Measurements from ENCODE around the gene LPCAT4. TPM values are rescaled to one million over a fixed set of nuclear protein-coding genes. Genes with fewer than 3 reads are reported as not detected.
"Not testable (repeated sequence)": the region's sequence is repeated elsewhere in the genome, so short reads cannot be mapped to it uniquely, and the experiment has no call there.

The LPCAT4 gene
- total RNA-seq, 1 donor = 11.9 TPM

DNA sequence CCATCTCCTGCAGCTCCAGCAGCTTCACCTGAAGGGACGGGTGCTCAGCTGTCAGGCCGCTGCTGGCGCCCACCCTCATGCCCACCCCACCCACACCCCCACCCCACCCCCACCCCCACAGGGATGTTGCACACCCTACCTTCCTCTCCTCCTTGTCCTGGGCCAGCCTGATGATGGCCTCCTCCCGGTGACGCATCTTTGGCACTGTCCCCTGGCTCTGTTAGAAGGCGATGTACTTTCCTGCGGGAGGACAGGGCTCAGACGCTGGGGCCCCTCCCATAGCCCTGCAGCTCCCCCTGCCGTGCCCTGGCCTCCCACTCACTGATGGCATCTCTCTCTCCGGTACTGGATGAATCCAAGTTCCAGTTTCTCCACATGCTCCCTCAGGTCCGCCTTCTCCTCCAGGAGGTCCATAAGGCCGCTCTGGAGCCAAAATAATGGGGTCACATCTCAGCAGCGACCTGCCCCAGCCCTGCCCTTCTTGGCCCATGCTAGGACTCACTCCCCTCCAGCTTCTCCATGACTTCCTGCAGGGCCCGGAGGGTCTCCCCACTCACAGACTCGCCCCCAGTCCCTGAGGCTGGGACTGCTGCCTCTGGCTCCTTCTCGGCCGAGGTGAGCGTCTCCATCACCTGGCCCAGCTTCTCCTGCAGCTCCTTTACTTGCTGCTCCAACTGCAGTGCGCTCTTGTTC lies 15.0 kb upstream of the LPCAT4 start:
- not testable (repeated sequence) for H2AFZ ChIP-seq (ENCODE audit: low read length); H3K9me3 ChIP-seq (ENCODE audit: low read depth, low read length); H3K4me2 ChIP-seq (ENCODE audit: insufficient read depth, low read length); H3K4me3 ChIP-seq (ENCODE audit: insufficient read depth, low read length); H3K36me3 ChIP-seq (ENCODE audit: insufficient read depth, low read length); H3K27ac ChIP-seq (ENCODE audit: low read depth, low read length); H3K4me1 ChIP-seq (ENCODE audit: insufficient read depth, low read length); H4K20me1 ChIP-seq (ENCODE audit: insufficient read depth, low read length); H3K27me3 ChIP-seq (ENCODE audit: insufficient read depth, low read length); H3K79me2 ChIP-seq (ENCODE audit: insufficient read depth, low read length); DNase-seq (ENCODE audit: insufficient read length, low spot score, missing footprints)

DNA sequence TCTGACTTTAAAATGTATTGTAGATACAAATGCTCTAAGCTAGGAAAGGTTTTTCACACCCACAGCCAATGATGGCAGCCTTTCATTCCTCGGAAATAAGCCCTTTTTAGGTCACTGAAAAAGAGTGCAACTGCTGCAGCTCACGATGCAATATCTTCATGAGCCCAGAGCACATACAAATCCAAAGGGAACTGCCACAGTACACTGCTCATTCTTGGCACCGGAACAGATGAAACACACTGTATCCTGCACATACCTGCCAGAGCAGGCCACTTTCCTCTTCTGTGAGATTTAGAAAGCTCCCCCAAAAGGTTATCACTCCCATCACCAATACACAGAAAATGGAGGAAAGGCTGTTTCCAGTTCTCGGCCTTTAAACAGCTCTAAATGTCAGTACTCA lies 13.5 kb upstream of the LPCAT4 start:
- H3K27ac ChIP-seq (ENCODE audit: low read depth, low read length); H3K4me3 ChIP-seq (ENCODE audit: insufficient read depth, low read length); DNase-seq (ENCODE audit: insufficient read length, low spot score, missing footprints); H3K9me3 ChIP-seq (ENCODE audit: low read depth, low read length); H3K4me2 ChIP-seq (ENCODE audit: insufficient read depth, low read length); H3K79me2 ChIP-seq (ENCODE audit: insufficient read depth, low read length); H4K20me1 ChIP-seq (ENCODE audit: insufficient read depth, low read length); H2AFZ ChIP-seq (ENCODE audit: low read length); H3K27me3 ChIP-seq (ENCODE audit: insufficient read depth, low read length); H3K36me3 ChIP-seq (ENCODE audit: insufficient read depth, low read length); H3K4me1 ChIP-seq (ENCODE audit: insufficient read depth, low read length): not testable (repeated sequence)

DNA sequence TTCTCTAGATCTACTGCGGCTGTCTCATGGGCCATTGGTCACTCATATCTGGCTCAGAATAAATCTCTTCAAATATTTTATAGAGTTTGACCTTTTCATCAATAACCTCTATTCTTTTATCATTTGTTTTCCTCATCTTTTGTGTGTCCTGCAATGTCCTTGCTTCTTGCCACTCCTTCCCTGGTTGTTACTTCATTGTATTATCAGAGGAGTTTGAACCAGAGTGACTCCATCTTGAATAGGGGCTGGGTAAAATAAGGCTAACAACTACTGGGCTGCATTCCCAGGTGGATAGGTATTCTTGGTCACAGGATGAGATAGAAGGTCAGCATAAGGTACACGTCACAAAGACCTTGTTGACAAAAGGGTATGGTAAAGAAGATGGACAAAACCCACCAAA lies 9.9 kb upstream of the LPCAT4 start:
- Histone ChIP-seq H4K20me1 (ENCODE audit: insufficient read depth, low read length) (no peaks in the 10 kb centered on the region), H3K4me2 (ENCODE audit: insufficient read depth, low read length) (no peak overlapping the region), H3K36me3 (ENCODE audit: insufficient read depth, low read length) (no peaks in the 10 kb centered on the region), H3K4me1 (ENCODE audit: insufficient read depth, low read length) (no peaks in the 10 kb centered on the region), H3K9me3 (ENCODE audit: low read depth, low read length) (no peaks in the 10 kb centered on the region), H3K4me3 (ENCODE audit: insufficient read depth, low read length) (no peak overlapping the region), H2AFZ (ENCODE audit: low read length) (no peak overlapping the region), H3K79me2 (ENCODE audit: insufficient read depth, low read length) (no peaks in the 10 kb centered on the region), H3K27me3 (ENCODE audit: insufficient read depth, low read length) (no peaks in the 10 kb centered on the region), H3K27ac (ENCODE audit: low read depth, low read length) (no peak overlapping the region)
- TF ChIP-seq, protein P1, sequence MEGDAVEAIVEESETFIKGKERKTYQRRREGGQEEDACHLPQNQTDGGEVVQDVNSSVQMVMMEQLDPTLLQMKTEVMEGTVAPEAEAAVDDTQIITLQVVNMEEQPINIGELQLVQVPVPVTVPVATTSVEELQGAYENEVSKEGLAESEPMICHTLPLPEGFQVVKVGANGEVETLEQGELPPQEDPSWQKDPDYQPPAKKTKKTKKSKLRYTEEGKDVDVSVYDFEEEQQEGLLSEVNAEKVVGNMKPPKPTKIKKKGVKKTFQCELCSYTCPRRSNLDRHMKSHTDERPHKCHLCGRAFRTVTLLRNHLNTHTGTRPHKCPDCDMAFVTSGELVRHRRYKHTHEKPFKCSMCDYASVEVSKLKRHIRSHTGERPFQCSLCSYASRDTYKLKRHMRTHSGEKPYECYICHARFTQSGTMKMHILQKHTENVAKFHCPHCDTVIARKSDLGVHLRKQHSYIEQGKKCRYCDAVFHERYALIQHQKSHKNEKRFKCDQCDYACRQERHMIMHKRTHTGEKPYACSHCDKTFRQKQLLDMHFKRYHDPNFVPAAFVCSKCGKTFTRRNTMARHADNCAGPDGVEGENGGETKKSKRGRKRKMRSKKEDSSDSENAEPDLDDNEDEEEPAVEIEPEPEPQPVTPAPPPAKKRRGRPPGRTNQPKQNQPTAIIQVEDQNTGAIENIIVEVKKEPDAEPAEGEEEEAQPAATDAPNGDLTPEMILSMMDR (IDR thresholded peaks at IDR 0.05; ENCODE audit: extremely low read depth, low read depth, low read length) = no peak
- DNase-seq (ENCODE audit: insufficient read length, low spot score, missing footprints) = no peak

DNA sequence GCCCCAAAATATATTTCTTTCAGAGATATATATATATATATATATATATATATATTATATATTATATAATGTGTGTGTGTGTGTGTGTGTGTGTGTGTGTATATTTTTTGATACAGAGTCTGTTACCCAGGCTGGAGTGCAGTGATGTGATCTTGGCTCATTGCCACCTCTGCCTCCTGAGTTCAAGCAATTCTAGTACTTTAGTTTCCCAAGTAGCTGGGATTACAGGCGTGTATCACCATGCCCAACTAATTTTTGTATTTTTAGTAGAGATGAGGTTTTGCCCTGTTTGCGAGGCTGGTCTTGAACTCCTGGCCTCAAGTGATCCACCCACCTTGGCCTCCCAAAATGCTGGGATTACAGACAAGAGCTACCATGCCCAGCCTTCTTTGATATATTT lies 8.5 kb upstream of the LPCAT4 start:
- not testable (repeated sequence) for H3K27ac ChIP-seq (ENCODE audit: low read depth, low read length); H3K79me2 ChIP-seq (ENCODE audit: insufficient read depth, low read length); H2AFZ ChIP-seq (ENCODE audit: low read length); H3K4me3 ChIP-seq (ENCODE audit: insufficient read depth, low read length); H4K20me1 ChIP-seq (ENCODE audit: insufficient read depth, low read length); DNase-seq (ENCODE audit: insufficient read length, low spot score, missing footprints); H3K36me3 ChIP-seq (ENCODE audit: insufficient read depth, low read length); H3K4me1 ChIP-seq (ENCODE audit: insufficient read depth, low read length); H3K27me3 ChIP-seq (ENCODE audit: insufficient read depth, low read length); H3K4me2 ChIP-seq (ENCODE audit: insufficient read depth, low read length); H3K9me3 ChIP-seq (ENCODE audit: low read depth, low read length)

DNA sequence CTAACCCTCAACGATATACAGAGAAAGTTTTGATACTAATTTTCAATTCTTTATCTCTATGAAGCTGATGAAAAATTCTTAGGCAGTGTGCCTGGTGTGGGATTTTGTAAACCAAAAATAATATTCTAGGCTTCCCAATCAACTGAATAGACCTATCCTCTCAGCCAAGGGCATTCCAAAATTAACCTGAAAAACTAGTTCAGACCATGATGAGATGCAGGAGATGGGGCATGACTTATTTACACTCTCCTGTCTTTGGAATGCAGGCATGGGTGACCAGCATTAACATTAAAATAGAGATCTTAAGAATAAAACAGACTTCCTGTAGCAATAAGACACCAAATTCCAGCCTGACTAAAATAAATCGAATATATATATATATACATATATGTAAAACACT lies 7.8 kb upstream of the LPCAT4 start:
- H3K27me3 ChIP-seq (ENCODE audit: insufficient read depth, low read length) = no peaks in the 10 kb centered on the region
- no peak overlapping the region for H3K4me3 ChIP-seq (ENCODE audit: insufficient read depth, low read length)
- TF ChIP-seq, protein P1 (IDR thresholded peaks at IDR 0.05; ENCODE audit: extremely low read depth, low read depth, low read length) = no peak
- H2AFZ ChIP-seq (ENCODE audit: low read length) = no peak overlapping the region
- no peaks in the 10 kb centered on the region for H3K79me2 ChIP-seq (ENCODE audit: insufficient read depth, low read length)
- no peak for DNase-seq (ENCODE audit: insufficient read length, low spot score, missing footprints)
- no peaks in the 10 kb centered on the region for H3K4me1 ChIP-seq (ENCODE audit: insufficient read depth, low read length)
- no peaks in the 10 kb centered on the region for H3K9me3 ChIP-seq (ENCODE audit: low read depth, low read length)
- H3K36me3 ChIP-seq (ENCODE audit: insufficient read depth, low read length) = no peaks in the 10 kb centered on the region
- H3K27ac ChIP-seq (ENCODE audit: low read depth, low read length) = no peak overlapping the region
- no peaks in the 10 kb centered on the region for H4K20me1 ChIP-seq (ENCODE audit: insufficient read depth, low read length)
- no peak overlapping the region for H3K4me2 ChIP-seq (ENCODE audit: insufficient read depth, low read length)

Measured in osteoblast (primary cell).